ENCODE results near the gene IFT122.

GRCh38 chr3:129461461-129462146, 21.6 kb downstream of the IFT122 start:
- TF ChIP-seq CTCF (IDR thresholded peaks at IDR 0.05) (no peak), POLR2A (IDR thresholded peaks at IDR 0.05) (no peak)
